NCI-H82 treated with DMSO at 0.1 percent for 48 hours (cell line): ENCODE measurements around the gene AOC3.
"Not testable (repeated sequence)": the region's sequence is repeated elsewhere in the genome, so short reads cannot be mapped to it uniquely, and the experiment has no call there.

Experiments
- DNase-seq: peaks from one replicate; lab custom pipeline; 2025; ENCODE audit not compliant: unreplicated experiment; lab: John Stamatoyannopoulos, UW

AOC3 gene

GRCh38 chr17:42843358-42843934, 7.6 kb upstream of the AOC3 start:
- peak; percentile 49 for DNase-seq

DNA sequence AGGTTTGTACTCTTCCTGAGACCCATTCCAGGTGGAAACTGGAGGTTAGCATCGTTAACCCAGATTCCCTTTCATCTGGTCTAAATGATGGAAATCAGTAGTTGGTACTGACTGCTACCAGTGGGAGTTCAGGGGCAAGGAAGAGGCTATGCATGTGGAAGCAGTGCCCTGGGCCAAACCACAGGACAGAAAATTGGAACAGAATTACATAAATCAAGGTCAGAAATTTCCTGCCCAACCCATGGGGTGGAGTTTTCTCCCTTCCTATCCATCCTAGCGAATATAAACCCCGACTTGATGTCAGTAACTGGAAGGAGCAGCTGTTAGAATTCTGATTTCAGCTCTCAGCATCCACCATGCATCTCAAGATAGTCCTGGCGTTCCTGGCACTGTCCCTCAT, 6.7 kb upstream of the AOC3 start, which contains the start of gene AOC2:
AOC2 (plus strand) TSS at position 310 of the 400 bp plus-strand sequence; CDS start at position 357, 47 bp downstream.
- DNase-seq, result no peak

DNA sequence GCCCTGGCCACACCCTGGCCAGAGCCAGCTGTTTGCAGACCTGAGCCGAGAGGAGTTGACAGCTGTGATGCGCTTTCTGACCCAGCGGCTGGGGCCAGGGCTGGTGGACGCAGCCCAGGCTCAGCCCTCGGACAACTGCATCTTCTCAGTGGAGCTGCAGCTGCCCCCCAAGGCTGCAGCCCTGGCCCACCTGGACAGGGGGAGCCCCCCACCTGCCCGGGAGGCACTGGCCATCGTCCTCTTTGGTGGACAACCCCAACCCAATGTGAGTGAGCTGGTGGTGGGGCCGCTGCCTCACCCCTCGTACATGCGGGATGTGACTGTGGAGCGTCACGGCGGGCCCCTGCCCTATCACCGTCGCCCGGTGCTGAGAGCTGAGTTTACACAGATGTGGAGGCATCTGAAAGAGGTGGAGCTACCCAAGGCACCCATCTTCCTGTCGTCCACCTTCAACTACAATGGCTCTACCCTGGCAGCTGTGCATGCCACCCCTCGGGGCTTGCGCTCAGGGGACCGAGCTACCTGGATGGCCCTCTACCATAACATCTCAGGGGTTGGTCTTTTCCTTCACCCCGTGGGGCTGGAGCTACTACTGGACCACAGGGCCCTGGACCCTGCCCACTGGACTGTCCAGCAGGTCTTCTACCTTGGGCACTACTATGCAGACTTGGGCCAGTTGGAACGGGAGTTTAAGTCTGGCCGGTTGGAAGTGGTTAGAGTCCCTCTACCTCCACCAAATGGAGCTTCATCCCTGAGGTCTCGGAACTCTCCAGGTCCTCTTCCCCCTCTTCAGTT, 6.0 kb upstream of the AOC3 start:
- no peak for DNase-seq

GRCh38 chr17:42845556-42845917, 5.5 kb upstream of the AOC3 start:
- DNase-seq, result no peak

GRCh38 chr17:42845918-42846593, 4.9 kb upstream of the AOC3 start:
- DNase-seq, result no peak

- DNase-seq, result no peak
Measured at GRCh38 chr17:42846594-42847280, 4.3 kb upstream of the AOC3 start.

DNA sequence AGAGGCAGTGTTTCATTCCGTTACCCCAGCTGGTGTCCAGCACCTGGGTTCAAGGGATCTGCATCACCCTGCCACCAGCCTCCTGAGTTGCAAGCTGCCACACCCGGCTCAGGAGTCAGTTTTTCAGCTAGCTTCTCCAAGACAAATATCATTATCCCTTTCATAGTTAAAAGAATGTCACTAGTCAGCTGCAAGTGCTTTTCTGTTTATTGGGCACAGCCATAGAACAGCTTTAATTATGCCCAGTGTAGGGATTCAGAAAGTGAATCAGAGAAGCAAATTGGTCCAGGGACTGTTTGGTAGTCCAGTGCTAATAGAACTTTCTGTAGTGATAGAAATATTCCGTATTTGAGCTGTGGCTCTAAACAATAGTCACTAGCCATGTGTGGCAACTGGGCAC, 2.9 kb upstream of the AOC3 start:
- no peak for DNase-seq

DNA sequence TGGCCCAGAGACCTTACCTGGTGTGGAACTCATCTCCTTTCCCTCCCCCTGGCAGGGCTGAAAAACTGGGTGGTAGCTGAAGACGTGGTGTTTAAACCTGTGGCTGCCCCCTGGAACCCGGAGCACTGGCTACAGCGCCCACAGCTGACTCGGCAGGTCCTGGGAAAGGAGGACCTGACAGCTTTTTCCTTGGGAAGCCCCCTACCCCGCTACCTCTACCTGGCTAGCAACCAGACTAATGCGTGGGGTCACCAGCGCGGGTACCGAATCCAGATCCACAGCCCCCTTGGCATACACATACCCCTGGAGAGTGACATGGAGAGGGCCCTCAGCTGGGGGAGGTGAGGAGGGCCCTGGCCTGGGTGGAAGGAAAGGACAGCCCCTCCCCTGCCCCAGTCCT, 2.0 kb upstream of the AOC3 start:
- DNase-seq, result no peak

GRCh38 chr17:42849451-42850181, 1.4 kb upstream of the AOC3 start:
- DNase-seq, result no peak

GRCh38 chr17:42851371-42852240, 607 bp downstream of the AOC3 start:
- DNase-seq, result not testable (repeated sequence)

- no peak for DNase-seq
Measured at GRCh38 chr17:42852351-42852750, 1.4 kb downstream of the AOC3 start.

GRCh38 chr17:42853004-42853403, 2.0 kb downstream of the AOC3 start:
- no peak for DNase-seq

- no peak for DNase-seq
Measured at GRCh38 chr17:42853597-42853967, 2.6 kb downstream of the AOC3 start.

DNA sequence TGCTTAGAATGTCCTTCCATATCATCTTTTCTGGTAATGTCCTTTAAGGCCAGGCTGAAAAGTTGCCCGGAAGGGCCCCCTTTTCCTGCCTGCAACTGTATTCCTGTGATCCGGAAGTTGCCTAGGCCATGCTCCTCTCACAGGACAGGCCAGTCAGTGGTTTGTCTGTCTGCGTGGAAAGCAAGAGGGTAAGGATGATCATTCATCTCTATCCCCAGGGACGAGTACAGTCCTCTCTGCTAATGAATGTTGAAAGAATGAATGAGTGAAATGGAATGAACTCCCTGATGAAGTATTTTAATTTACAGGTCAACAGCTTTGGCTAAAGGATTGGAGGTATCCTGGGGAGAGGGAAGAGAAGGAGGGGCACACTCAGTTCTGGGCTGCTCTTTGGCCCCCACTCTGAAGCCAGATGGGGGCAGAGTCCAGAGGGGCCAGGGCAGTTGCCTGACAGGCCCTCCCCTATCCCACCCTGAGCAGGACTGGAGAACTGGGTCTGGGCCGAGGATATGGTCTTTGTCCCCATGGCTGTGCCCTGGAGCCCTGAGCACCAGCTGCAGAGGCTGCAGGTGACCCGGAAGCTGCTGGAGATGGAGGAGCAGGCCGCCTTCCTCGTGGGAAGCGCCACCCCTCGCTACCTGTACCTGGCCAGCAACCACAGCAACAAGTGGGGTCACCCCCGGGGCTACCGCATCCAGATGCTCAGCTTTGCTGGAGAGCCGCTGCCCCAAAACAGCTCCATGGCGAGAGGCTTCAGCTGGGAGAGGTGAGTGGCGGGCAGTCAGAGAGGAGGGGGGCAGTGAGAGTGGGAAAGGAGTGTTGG, 3.2 kb downstream of the AOC3 start:
- DNase-seq, result no peak

- no peak for DNase-seq
Measured at GRCh38 chr17:42855048-42855596, 4.1 kb downstream of the AOC3 start.

DNA sequence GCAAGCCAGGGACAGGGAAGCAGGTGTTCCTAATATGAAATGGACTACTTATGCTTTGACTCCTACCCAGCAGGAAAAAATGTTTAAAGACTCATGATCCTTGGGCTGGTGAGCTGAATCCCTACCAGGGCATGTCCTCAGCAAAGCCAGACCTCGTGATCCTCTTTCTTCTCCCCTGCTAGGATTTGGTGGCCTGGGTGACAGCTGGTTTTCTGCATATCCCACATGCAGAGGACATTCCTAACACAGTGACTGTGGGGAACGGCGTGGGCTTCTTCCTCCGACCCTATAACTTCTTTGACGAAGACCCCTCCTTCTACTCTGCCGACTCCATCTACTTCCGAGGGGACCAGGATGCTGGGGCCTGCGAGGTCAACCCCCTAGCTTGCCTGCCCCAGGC, 5.1 kb downstream of the AOC3 start:
- DNase-seq, result not testable (repeated sequence)

DNA sequence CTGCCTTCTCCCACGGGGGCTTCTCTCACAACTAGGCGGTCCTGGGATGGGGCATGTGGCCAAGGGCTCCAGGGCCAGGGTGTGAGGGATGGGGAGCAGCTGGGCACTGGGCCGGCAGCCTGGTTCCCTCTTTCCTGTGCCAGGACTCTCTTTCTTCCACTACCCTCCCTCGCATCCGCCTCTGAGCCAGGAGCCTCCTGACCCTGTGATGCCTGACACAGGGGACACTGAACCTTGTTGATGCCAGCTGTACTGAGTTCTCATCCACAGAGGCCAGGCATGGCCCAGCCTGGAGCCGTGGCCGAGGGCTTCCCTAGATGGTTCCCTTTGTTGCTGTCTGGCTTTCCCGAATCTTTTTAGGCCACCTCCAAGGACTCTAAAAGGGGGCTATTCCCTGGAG, 5.5 kb downstream of the AOC3 start:
- DNase-seq, result not testable (repeated sequence)

DNA sequence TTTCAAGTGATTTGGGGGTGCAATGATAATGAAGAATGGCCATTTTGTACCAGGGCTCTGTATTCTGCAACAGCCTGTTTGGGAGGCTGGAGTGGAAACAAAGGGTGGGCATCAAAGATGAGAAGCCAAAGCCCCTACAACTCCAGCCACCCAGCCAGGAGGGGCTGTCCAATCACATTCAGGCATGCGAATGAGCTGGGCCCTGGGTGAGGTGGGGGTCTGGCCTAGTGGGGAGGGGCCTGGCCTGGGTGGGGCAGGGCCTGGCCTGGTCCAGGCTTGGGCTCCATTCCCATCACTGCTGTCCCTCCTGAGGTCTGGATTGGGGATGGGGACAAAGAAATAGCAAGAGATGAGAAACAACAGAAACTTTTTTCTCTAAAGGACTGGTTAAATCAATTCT, 6.4 kb downstream of the AOC3 start:
- DNase-seq, result no peak

DNA sequence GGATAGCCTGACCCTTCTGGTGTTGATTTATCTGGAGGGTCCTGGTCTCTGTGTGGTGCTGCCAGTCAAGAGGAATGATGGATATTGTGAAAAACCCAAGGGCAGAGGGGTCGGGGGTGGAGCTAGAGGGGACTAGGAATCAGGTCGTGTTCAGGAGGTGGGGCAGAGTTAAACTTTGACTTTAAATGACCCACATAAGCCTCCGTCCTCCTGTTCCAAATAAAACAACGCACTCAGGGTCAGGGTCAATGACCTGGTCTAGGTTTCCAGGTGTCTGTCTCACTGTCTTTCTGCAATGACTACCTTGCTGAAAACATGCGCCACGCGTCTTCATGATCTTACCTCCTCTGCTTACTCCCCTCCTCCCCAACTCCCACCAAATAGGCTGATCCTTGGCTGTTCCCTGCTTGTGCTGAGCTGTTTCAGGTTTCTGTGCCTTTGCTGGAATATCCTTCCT, 14.7 kb downstream of the AOC3 start:
- DNase-seq, result no peak
